GM19240 (cell line): ENCODE results near the gene PLOD3.
"Not testable (repeated sequence)": the region's sequence is repeated elsewhere in the genome, so short reads cannot be mapped to it uniquely, and the experiment has no call there.

Experiments
- DNase-seq: peaks from one replicate; pipeline ENCODE4 v3.0.0; 2011; ENCODE audit warnings: low spot score; ENCODE audit not compliant: insufficient read length

Gene PLOD3

DNA sequence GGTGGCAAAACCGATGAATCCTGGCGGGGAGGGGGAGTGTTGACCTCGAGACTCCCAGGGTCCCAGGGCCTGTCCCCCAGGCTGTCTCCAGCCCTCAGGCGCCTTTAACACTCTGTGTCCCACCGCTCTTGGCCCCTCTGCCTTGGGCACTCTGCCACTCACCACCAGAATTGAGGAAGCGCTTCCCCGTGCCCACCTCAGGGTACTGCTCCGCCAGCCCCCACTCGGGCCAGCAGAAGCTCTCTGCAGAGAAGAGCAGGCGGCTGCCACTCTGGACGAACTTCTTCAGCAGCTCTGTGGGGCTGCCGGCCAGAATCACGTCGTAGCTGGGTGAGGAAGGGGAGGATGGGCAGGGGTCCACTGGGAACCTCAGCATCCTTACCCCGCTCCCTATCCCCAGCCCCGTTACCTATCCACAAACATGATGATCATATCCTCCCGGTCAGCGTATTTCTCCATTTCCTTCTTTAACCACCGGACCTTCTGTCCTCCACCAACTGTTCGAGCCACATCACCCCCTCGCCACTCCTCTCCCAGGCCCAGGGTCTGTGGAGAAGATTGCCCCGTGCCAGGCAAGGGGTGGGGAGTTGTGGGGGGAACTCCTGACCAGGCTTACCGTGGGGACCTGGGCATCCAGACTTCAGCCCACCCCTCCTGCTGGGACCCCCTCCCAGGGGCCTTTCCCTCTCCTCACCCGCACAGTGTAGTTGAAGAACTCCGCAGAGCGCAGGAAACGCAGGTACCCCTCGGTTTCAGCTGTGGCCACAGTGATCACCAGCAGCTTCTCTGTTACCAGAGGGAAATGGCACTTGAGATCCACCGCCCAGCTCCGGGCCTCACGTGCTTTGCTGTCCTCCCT, 1.2 kb downstream of the PLOD3 start:
- no peak for DNase-seq

DNA sequence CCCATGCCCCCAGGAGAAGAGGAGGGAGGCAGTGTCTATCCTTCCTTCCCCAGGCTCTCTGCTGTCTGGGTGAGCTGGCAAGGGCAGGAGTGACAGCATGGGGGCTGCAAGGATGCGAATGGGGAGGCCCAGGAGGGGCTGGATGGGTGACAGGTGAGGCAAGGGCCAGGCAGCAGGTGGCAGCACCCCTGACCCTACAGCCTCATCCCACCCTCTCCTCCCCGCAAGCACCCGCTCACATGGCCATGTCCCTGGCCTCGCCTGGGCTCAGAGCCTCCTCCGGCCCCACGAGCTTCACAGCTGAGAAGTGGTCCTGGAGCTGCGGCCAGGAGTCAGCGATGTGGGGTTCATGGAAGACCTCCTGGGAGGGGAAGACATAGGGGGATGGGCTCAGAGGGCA, 5.4 kb downstream of the PLOD3 start:
- DNase-seq: no peak

DNA sequence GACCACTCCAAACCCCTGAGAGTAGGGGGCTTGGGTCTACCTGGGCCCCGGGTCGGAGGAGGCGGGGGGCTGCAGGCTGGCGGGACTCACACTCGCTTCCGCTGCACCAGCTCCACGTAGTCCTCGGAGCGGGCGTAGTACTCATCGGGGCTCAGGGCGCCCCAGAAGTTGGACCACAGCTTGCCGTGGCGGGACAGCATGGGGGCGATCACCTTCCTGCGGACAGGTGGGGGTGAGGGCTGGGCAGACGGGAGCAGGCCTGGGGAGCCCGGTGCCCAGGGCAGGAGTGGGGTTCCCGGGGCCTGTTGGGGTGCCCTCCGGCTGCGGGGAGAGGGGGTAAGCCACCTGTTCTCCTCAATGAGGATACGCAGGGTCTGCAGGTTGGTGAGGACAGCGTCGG, 5.9 kb downstream of the PLOD3 start:
- no peak for DNase-seq

DNA sequence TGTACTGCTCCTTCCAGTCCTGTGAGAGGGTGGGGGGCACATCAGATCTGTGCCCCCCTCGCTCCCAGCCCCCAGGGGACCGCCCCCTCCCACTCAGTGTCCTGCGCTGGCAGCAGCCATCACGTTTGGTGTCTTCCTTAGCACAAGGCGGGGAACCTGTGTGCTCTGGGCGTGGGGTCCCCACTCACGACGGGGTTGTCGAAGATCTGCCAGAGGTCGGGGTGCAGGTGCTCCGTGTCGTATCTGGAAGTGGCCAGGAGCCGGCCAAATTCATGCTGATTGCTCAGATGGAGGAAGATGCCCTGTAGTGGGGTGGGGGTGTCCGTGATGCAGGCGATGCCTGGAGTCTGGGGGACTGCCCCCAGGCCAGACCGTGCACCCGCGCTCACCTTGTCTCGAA, 7.2 kb downstream of the PLOD3 start:
- no peak for DNase-seq

DNA sequence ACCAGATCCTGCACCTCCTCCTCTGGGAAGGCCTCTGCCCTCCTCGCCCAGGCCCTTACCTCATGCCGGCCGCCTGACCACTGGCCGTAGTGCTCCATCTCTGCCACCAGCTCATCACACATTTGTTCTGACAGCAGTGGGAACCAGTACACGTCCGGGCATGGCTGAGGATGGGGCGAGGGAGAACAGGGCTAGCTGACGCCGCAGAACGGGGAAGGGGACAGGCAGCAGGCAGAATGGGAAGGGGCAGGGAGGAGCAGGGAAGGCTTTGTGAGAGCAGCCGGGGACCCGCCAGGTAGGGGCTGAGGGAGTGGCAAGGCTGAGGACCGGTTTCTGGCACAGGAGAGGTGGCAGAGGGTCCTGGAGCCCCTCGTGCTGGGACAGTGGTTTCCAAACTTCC, 8.6 kb downstream of the PLOD3 start:
- no peak for DNase-seq

DNA sequence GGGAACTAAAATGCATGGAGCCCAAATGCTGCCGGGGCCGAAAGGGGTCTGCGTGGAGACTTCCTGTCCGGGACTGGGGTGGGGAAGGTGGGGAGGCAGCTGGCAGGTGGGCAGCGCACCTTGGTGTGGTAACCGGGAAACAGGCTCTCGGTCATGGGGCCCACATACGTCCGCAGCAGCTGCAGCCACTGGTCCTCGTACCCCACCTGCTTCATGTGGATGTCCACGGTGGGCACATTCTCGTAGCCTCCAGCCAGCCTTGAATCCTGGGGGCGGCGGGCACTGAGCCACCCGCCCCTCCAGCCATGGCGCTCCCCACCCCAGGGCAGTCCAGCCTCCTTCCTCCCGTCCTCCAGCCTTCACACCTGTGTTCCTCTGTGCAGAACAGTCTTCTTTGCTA, 9.9 kb downstream of the PLOD3 start:
- no peak for DNase-seq

DNA sequence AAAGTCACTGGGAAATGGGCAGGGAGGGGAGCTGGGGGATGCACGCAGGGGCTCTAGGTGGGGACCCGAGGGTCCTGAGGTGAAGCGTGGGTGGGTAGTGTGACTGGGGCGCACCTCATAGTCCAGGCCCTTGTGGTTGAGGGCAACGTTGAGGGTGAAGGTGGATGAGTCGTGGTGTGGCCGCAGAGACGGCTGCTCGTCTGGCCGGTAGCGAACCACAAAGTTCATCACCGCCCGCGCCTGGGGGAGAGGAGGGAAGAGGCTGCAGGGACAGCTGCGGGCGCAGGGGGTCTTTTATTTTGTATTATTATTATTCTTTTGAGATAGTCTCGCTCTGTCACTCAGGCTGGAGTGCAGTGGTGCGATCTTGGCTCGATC, 10.7 kb downstream of the PLOD3 start:
- no peak for DNase-seq

DNA sequence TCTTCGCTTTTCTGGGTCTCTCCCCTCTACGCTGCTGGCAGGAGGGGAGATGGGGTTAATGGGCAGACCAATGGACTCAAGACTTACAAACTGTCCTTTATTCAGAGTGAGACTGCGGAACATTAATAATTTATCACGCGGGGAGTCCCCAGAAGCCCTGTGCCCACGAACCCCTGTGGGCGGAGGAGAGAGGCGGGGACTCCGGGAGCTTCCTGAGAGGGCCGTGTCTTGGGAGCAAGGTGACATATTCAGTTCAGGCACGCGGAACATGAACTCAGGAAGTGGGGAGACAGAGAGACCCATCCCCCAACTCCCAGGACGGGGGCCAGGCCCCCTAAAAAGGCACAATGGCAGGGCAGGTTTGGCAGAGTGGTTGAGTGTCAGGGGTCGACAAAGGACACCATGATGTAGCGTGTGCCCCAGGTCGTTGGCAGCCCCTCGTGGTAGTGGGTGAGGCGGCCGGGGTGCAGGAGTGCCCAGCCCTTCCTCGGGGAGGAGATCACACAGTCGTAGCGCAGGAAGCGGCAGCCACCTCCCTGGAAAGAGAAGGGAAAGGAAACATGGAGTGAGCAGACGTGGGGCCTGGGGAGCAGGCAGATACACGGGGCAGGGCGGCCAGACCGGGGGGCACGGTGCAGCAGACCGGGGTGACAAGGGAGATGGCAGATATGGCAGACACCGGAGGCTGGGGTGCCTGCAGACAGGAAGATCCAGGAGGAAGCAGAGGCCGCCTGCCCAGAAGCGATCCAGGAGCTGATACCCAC, 11.3 kb downstream of the PLOD3 start:
- no peak for DNase-seq

DNA sequence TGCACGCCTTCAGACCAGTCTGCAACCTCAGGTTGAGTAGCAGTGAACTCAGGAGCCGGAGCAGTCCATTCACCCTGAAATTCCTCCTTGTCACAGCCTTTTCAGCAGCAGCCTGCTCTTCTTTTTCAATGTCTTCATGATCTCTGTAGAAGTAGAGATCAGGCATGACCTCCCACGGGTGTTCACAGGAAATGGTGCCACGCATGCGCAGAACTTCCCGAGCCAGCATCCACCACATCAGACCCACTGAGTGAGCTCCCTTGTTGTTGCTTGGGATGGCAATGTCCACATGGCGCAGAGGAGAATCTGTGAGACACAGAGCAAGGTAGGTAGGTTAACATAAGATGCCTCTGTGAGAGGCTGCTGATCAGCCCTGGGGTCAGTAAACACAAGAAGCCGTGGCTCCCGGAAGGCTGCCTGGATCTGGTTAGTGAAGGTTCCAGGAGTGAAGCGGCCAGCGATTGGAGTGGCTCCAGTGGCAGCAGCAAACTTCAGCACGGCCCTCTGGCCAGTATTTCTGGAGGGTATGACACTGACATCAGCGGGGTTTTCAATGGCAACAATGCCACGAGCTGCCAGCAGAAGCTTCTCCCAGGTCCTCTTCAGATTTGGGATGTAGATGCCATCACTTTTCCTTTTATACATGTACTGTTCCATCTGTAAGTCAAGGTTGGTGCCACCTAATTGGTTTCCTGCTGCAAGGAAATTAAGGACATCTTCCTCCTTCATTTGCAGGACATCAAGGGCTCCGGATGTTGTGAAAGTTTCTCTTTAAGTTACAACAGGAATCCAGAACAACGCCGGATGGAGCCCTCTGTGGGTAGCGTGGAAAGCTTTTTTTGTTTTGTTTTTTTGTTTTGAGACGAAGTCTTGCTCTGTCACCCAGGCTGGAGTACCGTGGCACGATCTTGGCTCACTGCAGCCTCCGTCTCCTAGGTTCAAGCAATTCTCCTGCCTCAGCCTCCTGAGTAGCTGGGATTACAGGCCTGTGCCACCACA, 13.3 kb downstream of the PLOD3 start:
- DNase-seq: not testable (repeated sequence)

DNA sequence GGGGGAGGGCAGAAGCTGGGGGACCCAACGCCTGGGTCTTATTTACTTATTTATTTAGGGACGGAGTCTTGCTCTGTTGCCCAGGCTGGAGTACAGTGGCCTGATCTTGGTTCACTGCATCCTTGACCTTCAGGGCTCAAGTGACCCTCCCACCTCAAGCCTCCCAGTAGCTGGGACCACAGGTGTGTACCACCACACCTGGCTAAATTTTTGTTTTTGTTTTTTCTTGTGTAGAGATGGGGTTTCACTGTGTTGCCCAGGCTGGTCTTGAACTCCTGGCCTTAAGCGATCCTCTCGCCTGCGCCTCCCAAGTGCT, 14.8 kb downstream of the PLOD3 start:
- no peak for DNase-seq

DNA sequence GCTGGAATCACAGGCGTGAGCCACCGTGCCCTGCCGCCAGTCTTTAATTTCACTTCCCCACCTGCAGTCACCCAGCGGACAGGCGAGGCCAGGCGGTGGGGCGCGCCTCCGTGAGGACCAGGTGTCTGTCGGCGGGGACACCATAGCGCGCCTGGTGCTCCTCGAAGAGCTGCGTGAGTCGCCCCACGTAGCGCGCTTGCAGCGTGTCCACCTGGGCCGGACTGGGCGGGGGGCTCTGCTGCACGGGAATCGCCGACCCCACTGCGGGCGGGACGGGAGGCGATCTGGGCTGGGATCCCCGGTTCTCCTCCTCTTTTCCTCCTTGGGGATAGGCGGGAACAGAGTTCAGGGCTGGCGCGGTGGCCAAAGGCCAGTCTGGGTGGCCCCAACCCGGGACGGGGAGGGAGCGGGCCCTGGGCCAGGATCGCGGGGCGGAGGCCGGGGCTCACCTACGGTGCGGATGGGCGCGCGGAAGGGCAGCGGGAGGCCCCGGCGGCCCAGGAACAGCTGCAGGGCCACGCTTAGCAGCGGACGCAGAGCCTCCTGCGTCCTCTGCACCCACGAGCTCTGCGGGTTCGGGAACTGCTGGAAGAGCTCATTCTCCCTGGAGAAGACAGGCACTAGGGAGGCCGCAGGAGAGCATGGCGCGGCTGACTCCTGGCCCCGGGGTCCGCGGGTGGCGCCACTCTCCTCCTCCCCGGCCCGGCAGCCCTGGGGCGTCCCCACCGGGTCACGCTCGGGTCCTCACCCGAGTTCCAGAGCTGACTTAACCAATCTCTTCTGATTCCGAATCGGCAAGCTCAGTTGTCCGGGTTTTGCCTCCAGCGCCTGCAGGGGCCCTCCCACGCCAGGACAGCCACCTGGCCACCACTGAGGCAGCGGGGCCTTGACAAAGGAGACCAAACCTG, 15.4 kb downstream of the PLOD3 start:
- no peak for DNase-seq

DNA sequence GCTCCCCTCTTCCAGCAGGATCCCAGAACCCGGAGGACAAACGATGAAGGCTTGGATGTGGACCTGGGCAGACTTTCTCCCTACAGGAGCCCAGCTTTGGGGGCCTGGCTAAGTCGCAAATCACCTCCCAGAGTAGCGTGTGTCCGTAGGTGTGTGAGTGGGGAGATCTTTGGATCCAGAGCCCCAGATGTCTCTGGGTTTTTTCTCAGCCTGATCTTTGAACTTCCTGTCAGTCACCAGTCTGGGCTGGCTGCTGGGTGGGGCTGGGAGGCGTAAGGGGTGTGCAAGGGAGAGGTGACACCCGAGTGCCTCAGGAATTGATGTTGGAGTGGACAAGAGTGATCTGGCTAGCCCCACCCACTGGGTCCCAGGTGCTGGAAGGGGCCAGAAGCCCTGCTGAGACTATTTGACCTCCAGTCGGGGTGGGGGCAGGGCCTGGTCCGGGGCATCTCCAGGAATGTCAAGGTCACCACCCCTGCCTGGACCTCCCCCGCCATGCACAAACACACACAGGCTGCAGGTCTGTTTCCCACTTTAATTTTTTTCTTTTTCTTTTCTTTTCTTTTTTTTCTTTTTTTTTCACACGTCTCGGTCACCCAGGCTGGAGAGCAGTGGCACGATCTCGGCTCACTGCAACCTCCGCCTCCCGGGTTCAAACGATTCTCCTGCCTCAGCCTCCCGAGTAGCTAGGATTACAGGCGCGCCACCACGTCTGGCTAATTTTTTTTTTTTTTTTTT, 16.4 kb downstream of the PLOD3 start, which contains the start of gene MOGAT3:
MOGAT3 (minus strand) TSS at position 175 of the 738 bp plus-strand sequence. CDS start 182 bp downstream, outside the sequence.
- no peak for DNase-seq

DNA sequence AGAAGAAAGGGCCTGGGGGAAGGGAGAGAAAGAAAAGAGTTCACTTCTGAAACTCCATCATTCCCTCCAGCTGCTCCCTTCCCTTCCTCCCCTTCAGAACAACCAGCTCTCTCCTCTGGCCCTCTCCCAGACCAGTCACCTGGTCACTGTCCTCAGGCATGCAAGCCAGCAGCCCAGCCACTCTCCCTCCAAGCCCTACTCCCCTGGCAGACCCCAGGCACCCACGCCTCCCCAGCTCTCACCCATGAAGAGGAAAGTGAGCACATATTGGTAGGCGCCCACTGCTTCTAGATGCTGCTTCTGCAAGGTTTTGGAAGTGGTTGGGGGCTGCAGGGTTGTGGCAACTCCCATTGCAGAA, 16.9 kb downstream of the PLOD3 start:
- no peak for DNase-seq

DNA sequence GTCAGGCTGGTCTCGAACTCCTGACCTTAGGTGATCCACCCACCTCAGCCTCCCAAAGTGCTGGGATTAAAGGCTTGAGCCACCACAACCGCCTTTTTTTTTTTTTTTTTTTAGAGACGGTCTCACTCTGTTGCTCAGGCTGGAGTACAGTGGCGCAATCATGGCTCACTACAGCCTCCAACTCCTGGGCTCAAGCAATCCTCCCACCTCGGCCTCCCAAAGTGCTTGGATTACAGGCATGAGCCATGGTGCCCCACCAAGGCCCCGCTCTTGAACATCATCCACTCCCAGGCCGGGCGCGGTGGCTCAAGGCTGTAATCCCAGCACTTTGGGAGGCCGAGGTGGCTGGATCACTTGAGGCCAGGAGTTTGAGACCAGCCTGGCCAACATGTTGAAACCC, 17.9 kb downstream of the PLOD3 start:
- not testable (repeated sequence) for DNase-seq

DNA sequence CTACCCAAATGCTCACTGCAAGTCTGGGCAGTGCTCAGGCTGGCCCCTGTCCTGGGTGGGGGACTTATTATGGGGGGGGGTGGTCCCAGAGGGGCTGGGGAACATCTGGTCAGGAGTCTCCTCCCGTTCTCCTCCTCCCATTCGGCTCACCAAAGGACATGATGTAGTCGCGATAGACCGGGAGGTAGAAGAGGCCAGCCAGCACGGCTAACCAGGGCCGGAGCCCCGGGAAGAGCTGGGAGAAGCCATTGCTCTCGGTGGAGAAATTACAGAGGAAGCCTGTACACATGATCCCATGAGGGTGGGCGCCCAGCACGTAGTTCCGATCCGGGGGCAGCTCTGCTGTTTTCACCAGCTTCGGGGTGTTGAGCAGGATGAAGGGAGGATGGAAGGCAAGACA, 18.9 kb downstream of the PLOD3 start:
- no peak for DNase-seq

DNA sequence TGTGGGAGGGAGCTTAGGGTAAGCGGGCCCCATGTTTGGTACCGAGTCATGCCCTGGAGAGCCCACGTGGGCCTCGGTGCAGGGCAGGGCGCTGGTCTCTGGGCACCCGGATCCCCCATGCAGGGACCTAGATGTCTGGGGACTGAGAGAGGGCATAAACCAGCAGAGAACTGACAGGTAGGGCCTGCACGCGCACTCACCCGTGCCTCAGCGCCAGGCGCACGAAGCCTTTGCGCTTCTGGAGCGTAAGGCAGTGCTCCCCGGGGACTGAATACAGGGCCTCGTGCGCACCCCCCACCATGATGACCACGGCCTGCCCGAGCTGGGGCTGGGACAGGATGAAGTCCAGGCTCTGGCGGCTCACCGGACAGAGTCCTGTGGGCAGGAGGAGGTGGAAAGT, 19.4 kb downstream of the PLOD3 start:
- no peak for DNase-seq

DNA sequence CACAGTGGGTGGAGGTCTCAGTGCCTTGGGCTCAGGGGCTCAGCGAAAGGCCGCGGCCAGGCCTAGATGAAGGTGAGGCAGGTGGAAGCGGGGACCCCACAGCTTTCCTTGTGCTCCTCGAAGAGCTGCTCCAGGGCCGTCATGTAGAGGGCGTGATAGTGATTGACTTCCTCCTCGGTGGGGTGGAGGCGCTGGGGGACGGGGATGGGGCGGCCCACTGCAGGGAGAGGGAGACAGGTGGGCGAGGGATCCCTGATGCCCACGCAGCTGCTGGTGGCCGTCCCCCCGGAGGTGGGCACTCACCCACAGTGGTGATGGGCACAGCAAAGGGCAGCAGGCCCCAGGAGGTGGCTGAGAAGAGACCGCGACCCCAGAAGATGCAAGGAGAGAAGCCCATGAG, 21.5 kb downstream of the PLOD3 start:
- DNase-seq: no peak

DNA sequence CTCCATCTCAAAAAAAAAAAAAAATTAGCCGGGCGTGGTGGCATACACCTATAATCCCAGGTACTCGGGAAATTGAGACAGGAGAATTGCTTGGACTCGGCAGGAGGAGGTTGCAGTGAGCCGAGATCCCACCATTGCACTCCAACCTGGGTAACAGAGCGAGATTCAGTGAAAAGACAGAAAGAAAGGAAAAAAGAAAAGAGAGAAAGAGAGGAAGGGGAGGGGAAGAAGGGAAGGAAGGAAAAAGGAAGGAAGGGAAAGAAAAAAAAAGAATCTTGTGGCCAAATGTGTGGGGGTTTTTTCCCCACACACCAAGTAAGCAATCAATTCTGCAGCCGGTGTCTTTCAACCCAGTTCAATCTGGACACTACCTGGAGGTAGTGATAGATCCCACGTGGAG, 28.3 kb downstream of the PLOD3 start:
- no peak for DNase-seq

DNA sequence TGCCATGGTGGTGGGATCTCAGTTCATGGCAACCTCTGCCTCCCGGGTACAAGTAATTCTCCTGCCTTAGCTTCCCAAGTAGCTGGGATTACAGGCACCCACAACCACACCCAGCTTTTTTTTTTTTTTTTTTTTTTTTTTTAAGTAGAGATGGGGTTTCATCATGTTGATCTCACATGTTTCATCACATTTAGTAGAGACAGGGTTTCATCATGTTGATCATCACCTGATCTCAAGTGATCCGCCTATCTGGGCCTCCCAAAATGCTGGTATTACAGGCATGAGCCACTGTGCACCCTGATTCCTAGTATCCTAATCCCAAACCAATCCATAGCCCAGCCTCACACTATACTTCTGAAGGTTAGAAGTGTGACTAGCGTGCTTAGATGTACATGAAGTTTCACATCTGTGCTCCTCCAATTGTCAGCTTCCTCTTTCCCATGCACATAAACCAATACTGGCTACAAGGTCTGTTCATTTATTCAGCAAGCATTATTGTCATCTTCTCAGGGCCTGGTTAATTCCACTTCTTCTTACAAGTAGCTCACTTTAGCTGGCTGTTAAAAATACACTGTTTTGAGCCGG, 30.4 kb downstream of the PLOD3 start:
- no peak for DNase-seq

DNA sequence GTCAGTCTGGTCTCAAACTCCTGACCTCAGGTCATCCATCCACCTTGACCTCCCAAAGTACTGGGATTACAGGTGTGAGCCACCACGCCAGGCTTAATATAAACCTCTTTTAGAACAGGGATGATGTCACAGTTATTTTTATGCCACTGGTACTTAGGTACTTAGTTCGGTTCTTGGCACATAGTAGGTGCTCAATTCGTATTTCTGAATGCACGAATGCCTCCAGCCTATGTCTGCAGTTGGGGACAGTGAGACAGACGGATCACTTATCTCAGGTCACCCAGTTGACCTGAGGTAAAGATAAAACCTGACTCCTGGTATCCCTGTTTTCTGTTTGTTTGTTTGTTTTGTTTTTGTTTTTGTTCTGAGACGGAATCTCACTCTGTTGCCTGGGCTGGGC, 31.2 kb downstream of the PLOD3 start:
- DNase-seq: no peak
